HG03060 (cell line): ENCODE measurements around the gene TEX53.

Experiments
- ATAC-seq: cut with Tn5 transposase; IDR thresholded peaks from one replicate; pipeline ENCODE4 v1.9.1; 2021; ENCODE audit warnings: low read depth, moderate number of reproducible peaks; ENCODE audit not compliant: unreplicated experiment

Gene TEX53

GRCh38 chr9:114657705-114658104 lies at the start of gene TEX53:
Gene TEX53 (minus strand): TSS chr9:114657805. CDS start chr9:114657774, 31 bp downstream.
- no peak for ATAC-seq

GRCh38 chr9:114706711-114707110 lies 49.1 kb upstream of the TEX53 start:
- no peak for ATAC-seq

GRCh38 chr9:114701988-114702387 lies 44.4 kb upstream of the TEX53 start:
- no peak for ATAC-seq

- peak; percentile 29 for ATAC-seq
These were observed 40.3 kb upstream of the TEX53 start for GRCh38 chr9:114697951-114698351.

GRCh38 chr9:114696814-114697544 lies 39.4 kb upstream of the TEX53 start:
- peak; percentile 53 for ATAC-seq

- no peak for ATAC-seq
These were observed 38.3 kb upstream of the TEX53 start for GRCh38 chr9:114695948-114696347.

GRCh38 chr9:114694719-114695269 lies 37.2 kb upstream of the TEX53 start:
- ATAC-seq: peak; percentile 28

- no peak for ATAC-seq
These were observed 36.5 kb upstream of the TEX53 start for GRCh38 chr9:114694146-114694545.

GRCh38 chr9:114693248-114693855 lies 35.7 kb upstream of the TEX53 start:
- ATAC-seq: no peak

- no peak for ATAC-seq
These were observed 34.3 kb upstream of the TEX53 start for GRCh38 chr9:114691956-114692295.

- ATAC-seq: peak; percentile 81
These were observed 33.7 kb upstream of the TEX53 start for GRCh38 chr9:114691046-114691955.

- no peak for ATAC-seq
These were observed 32.7 kb upstream of the TEX53 start for GRCh38 chr9:114690308-114690707.

GRCh38 chr9:114689813-114690212 lies 32.2 kb upstream of the TEX53 start:
- no peak for ATAC-seq

- ATAC-seq: no peak
These were observed 31.5 kb upstream of the TEX53 start for GRCh38 chr9:114688909-114689610.

GRCh38 chr9:114688379-114688778 lies 30.8 kb upstream of the TEX53 start:
- ATAC-seq: no peak

- ATAC-seq: no peak
These were observed 29.4 kb upstream of the TEX53 start for GRCh38 chr9:114687034-114687433.

- ATAC-seq: no peak
These were observed 28.3 kb upstream of the TEX53 start for GRCh38 chr9:114685951-114686350.

- no peak for ATAC-seq
These were observed 26.4 kb upstream of the TEX53 start for GRCh38 chr9:114684036-114684435.

GRCh38 chr9:114682846-114683245 lies 25.2 kb upstream of the TEX53 start:
- no peak for ATAC-seq

GRCh38 chr9:114681594-114682332 lies 24.2 kb upstream of the TEX53 start, which contains the start of gene TEX48:
Gene TEX48 (minus strand): TSS chr9:114682192. CDS start chr9:114671723, 10,469 bp downstream.
- no peak for ATAC-seq
